NAMALWA (cell line): Measurements from ENCODE around the gene BTG1.

Experiments used
- DNase-seq: peaks from one replicate; pipeline ENCODE4 v3.0.0-alpha.2; 2015; ENCODE audit warnings: low spot score

BTG1 gene

DNA sequence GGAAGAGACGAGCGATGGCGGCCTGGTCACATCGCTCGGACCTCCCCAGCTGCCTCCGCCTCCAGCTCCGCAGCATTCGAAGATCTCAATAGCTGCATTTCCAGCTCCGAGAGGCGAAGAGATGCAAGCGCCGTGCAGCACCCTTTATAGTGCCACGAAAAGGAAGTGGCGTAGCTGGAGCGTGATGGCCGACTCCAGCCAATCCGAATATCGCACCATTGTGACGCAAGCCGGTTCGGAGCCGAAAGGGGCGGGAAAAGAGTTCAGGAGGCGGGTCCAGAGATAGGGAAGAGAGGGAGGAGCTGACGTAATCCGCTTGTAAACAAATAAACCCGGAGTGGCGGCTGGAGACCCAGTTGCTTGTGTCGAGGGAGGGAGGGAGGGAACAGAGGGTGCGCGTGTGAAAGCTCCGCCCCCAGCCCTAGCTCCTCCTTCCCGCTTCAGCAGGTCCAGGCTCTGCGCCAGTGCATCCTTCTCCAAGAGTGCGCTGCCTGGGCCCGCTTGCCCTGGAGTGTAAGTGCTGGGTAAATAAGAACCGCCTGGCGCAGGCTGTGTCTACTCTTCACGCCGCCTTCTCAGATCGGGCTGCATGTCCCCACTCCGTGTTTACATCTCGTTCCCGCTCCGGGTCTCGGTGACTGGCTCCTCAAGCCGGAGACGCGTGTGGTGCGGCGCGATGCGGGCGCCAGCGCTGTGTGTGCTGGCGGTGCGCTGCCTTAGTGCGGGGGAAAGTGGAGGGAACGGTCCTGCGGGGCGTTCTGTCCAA lies at the start of gene BTG1:
Gene BTG1 (minus strand): TSS at position 116 of the 766 bp plus-strand sequence. CDS start 311 bp downstream, outside the sequence.
- peak; percentile 100 for DNase-seq

DNA sequence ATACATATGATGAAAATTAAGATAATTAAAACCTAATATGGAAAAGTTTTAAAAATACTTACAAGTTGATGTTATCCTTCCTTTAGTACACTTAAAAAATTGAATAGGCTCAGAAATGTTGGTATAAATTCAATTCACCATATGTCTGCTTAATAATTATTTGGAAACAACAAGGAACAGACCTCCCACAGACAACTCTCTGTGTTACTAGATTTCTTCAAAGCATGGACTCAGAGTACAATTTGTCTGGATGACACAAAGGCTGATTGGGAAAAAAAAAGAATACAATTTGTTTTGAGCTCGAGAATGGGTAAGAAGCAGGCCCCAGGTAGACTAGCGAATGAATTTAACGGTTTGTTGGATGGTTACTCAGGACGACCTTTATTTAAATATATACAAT lies 48.9 kb upstream of the BTG1 start:
- DNase-seq = no peak

- no peak for DNase-seq
These were observed 48.2 kb upstream of the BTG1 start for GRCh38 chr12:92193846-92194245.

- DNase-seq = no peak
These were observed 47.4 kb upstream of the BTG1 start for GRCh38 chr12:92193063-92193462.

DNA sequence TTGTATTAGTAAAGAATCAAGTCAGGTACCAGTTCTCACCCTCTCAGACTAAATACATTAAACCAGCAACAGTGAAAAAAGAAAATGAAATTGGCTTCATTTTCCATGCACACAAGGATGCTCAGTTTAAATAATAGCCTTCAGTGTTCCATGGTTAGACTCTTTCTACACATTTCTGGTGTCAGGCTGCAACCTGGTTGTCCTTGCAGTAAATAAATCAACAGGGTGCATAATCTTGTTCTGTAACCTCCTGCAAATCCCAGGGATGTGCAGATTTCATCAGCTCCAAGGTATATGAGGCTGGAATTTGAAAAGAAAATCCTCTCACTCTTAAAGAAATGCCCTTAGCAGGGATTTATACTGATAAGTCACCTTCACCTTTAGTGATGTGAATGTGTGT lies 46.7 kb upstream of the BTG1 start:
- DNase-seq = no peak

- no peak for DNase-seq
These were observed 45.4 kb upstream of the BTG1 start for GRCh38 chr12:92191061-92191460.

DNA sequence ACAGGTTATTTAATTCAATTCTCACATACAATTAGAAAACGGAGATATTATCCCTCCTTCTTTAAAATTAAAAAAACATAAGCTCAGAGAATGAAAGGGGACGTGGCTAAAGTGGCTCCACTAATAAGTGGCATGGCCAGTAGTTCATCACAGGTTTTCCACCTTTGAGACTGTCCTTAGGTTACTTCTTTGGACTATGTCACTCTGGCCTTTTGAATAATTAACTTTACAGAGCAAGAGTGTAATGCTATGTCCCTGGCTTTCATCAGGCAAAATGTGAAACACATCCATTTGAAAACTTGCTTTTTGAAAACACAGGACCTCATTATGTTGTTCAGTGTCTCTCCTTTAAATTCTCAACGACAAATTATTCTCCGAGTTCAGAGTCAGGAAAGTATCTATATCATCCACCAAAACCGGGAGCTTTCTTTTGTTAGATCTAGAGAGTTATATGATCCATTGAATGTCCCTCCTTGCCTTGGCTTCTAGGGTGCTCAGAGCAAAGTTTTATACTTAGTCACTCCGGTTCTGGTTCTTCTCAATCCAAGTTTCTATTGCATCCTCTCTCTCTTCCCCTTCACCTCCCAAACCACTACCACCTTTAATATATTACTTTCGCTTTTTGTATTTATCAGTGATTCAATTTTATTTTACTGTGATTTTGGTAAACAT lies 43.0 kb upstream of the BTG1 start:
- DNase-seq = no peak

- no peak for DNase-seq
These were observed 40.4 kb upstream of the BTG1 start for GRCh38 chr12:92186038-92186470.

- DNase-seq = no peak
These were observed 39.4 kb upstream of the BTG1 start for GRCh38 chr12:92185052-92185451.

DNA sequence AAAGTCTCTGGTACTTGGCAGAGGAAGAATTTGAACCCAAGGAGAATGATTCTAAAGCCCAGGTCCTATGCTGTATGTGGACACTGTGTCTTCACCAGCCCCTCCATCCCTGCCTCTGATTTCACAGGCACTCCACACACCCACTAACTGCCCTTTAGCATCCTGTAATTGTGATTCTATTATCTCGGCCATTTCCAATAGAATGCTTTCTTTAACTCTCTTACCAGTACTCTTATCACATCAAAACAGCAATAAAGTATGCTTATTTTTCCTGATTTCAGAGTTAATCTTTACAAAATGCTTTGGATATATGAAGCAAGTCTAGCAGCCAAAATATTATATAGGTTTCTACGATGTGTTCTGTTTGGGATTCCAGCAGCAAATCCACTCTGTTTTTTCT lies 37.9 kb upstream of the BTG1 start:
- no peak for DNase-seq

GRCh38 chr12:92178340-92178739 lies 32.7 kb upstream of the BTG1 start:
- DNase-seq = no peak

- no peak for DNase-seq
These were observed 31.0 kb upstream of the BTG1 start for GRCh38 chr12:92176646-92177045.

GRCh38 chr12:92175961-92176360 lies 30.3 kb upstream of the BTG1 start:
- no peak for DNase-seq

- no peak for DNase-seq
These were observed 24.4 kb upstream of the BTG1 start for GRCh38 chr12:92170050-92170449.

DNA sequence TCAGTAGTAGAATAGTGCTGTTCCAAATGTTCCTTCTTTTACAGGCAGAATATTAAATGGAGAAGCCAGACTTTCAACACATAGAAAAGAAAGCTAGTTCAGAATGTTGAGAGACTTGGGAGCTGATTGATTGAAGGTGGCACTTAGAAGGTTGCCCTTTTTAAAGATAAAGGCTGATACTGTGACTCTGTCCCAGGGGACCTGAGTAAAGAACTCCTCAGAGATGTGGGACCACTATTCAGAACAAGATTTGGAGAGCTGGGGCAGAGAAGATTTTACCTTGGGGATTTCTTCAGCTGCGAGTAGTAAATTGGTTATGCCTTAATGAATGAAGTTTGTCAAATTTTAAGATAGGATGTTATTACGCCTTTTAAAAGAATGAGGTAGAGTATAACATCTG lies 21.4 kb upstream of the BTG1 start:
- no peak for DNase-seq

GRCh38 chr12:92164712-92165111 lies 19.1 kb upstream of the BTG1 start:
- DNase-seq = no peak

- no peak for DNase-seq
These were observed 16.4 kb upstream of the BTG1 start for GRCh38 chr12:92162079-92162478.

DNA sequence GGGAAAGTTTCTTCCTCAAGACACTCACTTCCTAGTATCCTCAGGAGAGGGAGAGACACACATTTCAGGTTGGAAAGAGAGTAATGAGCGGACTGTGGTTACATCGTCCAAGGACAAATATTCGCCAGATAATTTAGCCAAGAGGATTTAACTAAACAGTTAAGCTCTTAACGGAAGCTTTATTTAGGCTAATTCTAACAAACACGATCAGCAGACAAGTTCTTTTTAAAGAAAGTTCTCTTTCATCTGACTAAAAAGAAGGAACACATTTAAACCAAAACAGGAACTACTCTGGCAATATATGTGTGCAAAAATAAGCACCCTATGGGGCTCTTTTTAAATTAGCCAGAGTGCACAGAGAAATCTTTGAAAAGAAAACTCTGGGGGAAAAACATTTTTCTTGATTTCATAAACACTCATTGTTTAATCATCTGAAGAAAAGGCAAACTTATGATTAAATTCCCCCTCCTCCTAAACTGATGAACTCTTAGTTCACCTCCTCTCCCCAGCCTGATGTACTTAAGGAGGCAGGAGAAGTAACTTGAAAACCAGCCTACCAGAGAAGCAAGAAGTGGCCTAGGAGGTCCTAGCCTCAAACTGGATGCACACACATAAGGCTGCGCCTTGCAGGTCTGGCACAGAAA lies 13.3 kb upstream of the BTG1 start:
- DNase-seq = peak; percentile 63

DNA sequence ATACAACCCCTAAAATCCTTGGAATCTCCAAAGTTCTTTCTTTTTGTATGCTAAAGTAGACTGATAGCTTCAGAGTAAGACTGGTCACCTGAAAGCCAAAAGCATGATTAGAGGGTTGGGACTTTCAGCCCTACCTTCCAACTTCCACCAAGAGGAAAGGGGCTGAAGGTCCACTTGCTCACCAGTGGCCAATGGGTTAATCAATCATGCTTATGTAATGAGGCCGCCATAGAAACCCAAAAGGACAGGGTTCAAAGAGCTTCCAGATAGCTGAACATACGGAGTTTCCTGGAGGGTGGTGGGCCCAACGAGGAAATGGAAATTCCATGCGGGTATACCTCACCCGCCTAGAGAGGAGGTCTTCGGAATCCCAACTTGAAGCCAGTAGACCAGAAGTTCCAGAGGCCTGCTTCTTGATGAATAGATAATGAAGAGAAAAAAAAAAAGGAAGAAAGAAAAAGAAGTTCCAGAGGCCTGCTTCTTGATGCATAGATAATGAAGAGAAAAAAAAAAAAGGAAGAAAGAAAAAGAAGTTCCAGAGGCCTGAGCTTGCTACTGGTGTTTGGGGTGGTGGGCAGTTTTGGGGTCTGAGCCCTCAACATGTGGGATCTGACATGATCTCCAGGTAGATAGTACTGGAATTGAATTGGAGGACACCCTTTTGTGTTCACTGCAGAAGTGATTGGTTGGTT lies 11.2 kb upstream of the BTG1 start:
- peak; percentile 29 for DNase-seq

DNA sequence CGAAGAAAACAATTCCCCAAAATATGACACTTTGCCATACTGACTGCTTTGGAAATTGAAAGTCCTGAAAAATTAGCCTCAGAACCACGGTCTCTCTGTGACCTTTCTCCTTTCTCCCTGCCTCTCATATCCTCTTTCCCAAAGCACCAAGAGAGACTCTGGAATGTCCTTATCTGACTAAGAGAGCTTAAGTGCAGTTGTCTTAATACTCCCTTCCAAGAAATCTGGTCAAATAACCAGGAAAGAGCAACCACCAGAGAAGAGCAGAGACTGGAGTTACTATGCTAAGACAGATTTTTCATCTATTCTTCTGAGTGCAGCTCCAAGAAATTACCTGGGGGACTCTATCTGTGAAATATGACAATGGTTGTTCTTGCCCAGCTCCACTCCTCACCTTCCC lies 10.5 kb upstream of the BTG1 start:
- no peak for DNase-seq

GRCh38 chr12:92155733-92156132 lies 10.1 kb upstream of the BTG1 start:
- no peak for DNase-seq

DNA sequence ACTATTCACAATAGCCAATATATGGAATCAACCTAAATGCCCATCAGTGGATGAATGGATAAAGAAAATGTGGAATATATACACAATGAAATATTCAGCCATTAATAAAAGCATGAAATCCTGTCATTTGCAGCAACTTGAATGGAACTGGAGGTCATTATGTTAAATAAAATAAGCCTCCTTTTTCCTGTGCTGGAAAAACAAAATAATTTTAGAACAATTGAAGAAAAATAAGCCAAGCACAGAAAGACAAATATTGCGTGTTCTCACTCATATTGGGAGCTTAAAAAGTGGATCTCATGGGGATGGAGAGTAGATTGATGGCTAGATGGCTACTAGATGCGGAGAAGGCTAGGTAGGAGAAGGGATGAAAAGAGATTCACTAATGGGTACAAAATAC lies 6.3 kb upstream of the BTG1 start:
- no peak for DNase-seq

- DNase-seq = no peak
These were observed 3.9 kb upstream of the BTG1 start for GRCh38 chr12:92149563-92149962.
